ENCODE data around the gene KRTAP4-3.
"Not testable (repeated sequence)": the region's sequence is repeated elsewhere in the genome, so short reads cannot be mapped to it uniquely, and the experiment has no call there.

Gene KRTAP4-3

DNA sequence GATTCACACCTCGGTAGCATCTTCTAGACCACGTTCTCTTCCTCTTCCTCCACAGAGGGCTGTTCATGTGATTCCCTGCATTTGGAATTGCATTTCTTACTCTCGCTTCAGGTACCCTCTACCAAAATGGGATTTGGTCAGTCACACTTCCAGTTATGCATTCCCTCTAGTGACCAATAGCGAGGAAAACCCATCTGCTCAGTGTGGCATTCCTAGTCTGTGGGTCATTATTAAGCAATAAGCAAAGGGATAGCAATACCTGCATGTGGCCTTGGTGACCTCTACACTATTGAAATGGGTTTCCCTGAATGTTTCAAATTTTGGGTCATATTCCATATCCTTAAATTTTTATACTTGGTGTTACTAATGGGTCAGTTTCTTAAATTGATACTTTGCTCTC is 18.0 kb downstream of the KRTAP4-3 start:
- no peak for DNase-seq

DNA sequence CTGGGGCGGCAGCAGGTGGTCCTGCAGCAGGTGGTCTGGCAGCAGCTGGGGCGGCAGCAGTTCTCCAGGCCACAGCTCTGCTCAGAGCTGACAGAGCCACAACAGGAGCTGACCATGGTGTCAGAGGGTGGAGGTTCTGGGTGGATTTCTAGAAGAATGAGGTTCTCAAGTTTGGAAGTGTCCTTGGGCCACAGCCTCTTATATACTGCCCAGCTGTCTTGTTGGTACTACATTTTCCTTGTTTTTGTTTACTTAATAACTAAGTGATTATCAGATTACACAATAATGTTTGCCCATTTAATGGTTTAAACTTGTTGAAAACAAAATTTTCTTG is 18.4 kb downstream of the KRTAP4-3 start, which contains the start of gene KRTAP4-5:
TSS of gene KRTAP4-5 (minus strand) at position 174 of the 334 bp plus-strand sequence. CDS start at position 116, 58 bp downstream.
- no peak for DNase-seq

- DNase-seq, result not testable (repeated sequence)
These were observed 18.9 kb downstream of the KRTAP4-3 start for GRCh38 chr17:41148971-41149651.

DNA sequence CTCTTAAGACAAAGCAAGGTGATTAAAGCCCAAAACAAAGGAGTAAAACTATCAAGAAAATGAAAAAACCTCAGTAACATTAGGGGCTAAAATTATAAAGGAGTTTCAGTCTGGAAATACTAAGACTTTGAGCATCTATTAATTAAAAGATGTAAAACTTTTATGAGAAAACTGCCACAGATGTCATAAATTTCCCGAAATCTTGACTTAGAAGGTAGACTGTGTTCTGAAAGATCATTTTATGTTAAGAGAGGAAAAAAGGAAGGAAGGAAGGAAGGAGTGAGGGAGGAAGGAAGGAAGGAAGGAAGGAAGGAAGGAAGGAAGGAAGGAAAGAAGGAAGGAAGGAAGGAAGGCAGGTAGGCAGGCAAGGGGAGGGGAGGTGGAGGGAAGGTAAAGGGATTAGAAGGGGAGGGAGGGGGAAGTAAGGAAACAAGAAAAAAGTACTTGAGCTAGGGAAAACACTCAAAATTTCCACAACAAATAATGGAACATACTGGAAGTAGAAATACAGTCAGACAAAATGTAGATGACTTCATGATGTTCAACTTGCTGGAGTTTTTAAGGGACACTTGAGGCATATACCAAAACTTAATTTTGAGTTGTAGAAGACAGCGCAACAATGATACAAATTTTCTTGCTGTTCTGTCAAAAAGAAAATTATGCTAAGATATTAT is 20.4 kb downstream of the KRTAP4-3 start:
- DNase-seq, result no peak

DNA sequence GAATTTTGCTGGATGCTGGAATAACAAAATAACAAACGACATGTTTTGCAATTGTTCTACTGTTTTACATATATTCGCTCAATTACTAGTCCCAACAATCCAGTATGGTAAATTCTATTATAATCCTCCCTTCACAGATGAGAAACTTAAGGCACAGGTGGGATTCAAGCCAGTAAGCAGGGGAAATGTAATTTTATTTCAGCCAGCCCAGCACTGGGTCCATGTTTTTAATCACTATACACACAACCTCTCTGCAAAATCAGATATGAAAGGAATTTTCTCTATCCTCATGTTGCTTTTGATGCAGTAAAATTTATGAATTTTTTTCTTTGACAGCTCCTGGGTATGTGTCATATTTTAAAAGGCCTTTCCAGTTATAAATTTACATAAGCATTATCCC is 22.8 kb downstream of the KRTAP4-3 start:
- no peak for DNase-seq

- DNase-seq, result no peak
These were observed 23.2 kb downstream of the KRTAP4-3 start for GRCh38 chr17:41144846-41145245.

DNA sequence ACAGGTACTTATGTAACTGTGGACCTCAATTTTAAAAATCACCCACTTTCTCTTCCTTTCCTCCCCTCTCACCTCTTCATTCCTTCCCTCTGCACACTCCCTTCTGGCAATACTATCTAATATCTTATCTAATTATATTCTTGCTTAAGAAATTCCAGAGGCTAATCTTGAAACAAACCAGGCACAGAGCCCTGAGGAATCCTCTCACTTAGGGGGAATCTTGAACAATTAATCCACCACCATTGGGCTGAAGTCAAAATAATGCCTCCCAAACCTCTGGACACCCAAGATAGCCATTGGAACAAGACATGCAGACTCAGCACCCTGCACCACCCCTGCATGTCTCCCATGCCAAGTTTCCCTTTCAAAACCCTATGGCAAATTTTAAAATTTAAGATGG is 26.7 kb downstream of the KRTAP4-3 start:
- DNase-seq, result no peak

DNA sequence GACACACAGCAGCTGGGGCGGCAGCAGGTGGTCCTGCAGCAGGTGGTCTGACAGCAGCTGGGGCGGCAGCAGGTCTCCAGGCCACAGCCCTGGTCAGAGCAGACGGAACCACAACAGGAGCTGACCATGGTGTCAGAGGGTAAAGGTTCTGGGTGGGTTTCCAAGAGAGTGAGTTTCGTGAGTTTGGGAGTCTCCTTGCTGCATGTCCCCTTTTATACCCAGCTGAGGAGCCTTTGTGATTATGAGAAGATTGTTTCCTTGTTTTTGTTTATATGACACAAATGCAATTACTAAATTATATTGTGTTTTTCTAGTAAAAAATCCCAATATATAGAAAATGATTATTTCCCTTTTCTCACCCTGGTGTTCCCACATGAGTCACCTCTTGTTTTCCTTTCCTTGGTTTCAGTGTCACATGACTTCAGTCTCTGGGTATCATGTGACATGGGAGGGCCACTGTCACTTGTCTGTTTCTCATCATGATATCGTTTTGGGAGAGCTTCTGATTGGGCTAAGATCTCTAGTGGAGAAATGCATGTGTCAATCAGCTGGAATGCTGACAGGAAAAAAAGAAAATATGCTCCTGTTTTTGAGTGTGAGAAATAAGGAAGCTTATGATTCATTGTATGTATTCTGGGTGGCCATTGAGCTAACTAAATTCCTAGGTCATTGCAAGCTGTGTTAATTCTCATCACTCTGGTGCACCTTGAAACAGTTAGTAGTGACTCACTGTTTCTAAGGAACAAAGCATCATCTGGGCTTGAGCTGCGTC is 27.5 kb downstream of the KRTAP4-3 start, which contains the start of gene KRTAP4-6:
TSS of gene KRTAP4-6 (minus strand) at position 185 of the 772 bp plus-strand sequence. CDS start at position 128, 57 bp downstream.
- DNase-seq, result no peak

- not testable (repeated sequence) for DNase-seq
These were observed 28.2 kb downstream of the KRTAP4-3 start for GRCh38 chr17:41139865-41140264.

- no peak for DNase-seq
These were observed 33.9 kb downstream of the KRTAP4-3 start for GRCh38 chr17:41133880-41134735.

- no peak for DNase-seq
These were observed 36.0 kb downstream of the KRTAP4-3 start for GRCh38 chr17:41131979-41132378.

GRCh38 chr17:41127371-41127770 is 40.6 kb downstream of the KRTAP4-3 start:
- DNase-seq, result no peak

DNA sequence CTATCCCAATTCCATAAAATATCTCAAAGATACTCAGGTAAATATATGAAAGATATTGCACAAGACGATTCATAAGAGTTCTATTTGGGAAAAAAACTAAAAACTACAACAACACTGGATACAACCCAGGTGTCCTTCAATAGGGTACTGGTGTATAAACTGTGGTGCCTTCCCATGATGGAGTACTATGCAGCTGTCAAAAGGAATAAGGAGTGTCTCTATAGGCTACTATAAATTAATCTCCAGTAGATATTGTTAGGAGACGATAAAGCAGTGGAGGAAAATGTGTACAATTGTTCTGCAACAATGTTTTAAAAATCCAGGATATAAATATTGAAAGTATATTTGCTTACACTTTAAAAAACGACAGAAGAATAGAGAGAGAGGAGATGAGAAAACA is 41.6 kb downstream of the KRTAP4-3 start:
- no peak for DNase-seq

DNA sequence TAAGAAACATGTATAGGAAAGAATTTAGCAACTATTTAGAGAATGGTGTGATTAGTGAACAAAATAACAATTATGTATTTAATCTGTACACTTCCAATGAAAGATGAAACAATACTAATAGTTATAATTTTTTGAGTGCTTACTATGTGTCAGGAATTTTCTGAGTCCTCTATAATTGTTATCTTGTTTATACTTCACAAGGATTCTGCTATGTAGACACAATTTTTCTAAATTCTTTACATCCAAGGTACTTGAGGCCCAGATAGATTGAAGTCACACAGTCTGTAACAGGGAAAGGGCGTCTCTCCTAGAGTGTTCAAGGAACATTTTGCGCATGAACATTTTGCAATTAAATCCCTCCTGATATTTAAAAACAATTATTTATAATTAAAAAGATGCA is 43.0 kb downstream of the KRTAP4-3 start:
- DNase-seq, result no peak

DNA sequence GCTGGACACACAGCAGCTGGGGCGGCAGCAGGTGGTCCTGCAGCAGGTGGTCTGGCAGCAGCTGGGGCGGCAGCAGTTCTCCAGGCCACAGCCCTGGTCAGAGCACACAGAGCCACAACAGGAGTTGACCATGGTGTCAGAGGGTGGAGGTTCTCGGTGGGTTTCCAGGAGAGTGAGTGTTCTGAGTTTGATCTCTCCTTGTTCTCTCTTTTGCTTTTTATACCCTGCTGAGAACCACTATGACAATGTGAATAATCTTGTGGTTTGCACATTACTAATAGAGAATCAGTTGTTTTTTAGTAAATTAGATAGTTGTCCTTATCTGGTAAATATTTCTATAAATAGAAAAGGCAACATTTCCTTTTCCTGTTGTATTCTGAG is 44.0 kb downstream of the KRTAP4-3 start, which contains the start of gene KRTAP4-12:
TSS of gene KRTAP4-12 (minus strand) at position 192 of the 381 bp plus-strand sequence. CDS start at position 132, 60 bp downstream.
- not testable (repeated sequence) for DNase-seq

GRCh38 chr17:41123292-41123990 is 44.6 kb downstream of the KRTAP4-3 start:
- DNase-seq, result peak in 1 of 5 experiments; percentile 3

DNA sequence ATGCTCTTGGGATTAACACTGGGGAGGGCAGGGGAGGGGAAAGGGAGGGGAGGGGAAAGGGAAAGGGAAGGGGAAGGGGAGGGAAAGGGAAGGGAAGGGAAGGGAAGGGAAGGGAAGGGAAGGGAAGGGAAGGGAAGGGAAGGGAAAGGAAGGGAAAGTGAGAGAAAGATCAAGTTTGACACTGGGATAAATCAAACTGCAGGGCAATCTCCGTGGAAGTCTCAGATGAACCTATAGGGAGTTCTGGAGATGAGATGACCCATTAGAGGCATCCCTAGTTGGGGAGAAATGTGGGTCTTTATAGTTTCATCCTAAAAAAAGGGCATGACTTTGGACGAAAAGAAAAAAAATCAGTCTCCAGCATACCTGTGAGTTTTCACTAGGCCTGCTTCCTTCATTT is 46.3 kb downstream of the KRTAP4-3 start:
- DNase-seq, result no peak

DNA sequence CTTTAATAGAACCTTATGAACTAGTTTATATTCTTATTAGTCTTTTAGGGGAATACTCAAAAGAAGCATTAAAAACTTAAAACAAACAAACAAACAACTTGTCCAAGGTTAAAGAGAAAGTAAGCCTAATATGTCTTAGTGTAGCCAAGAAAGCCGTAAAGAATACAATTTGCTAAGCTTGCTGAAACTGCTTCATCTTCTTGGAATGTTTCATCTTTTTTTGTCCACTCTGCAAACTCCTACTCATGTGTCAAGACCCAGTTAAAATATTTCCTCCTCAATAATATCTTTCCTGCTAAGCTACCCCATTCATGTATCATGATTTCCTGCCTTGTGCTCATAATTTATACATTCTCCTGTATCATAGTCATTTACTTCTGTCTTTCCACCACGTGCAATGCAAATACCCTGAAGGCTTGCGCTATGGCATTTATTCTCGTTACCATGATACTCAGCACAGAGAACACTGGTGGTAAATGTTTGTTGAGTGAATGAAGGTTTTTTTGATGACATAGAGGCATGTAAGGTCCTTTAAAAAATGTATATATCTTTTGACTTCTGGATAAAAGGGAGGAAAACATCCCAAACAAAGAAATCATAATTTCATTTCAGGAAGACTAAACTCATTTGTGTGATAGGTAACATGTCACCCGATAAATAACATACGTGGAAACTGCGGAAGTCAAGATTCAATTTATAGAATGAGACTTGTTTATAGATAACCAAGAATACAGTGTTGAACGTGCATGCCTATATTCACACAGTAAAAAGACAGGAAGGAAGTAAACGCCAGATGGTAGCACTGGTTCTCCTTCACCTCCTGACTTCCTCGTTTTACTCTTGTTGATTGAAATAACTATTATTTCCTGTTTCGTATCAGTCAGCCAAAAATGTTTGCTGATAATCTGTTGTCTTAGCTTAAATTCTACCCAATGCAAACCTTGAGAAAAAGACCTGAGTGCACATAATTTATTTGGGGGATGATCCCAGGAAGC is 48.0 kb downstream of the KRTAP4-3 start:
- peak in 1 of 5 experiments; percentile 27 for DNase-seq

DNA sequence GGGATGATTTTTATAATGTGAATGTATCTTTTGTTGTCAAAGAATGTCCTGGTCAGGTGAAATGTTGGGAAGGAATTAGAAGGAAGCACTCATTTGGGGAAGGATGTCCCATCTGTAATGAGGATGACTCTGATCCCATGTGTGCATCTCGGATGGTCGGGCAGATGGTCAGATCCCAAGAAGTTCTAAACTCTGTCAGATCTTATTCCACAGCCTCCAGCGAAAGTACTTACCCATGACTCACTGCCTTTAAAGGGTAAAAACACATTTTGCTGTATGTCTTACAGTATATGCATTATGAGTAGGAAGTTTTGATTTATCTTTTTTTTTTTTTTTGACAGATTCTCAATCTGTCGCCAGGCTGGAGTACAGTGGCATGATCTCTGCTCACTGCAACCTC is 49.3 kb downstream of the KRTAP4-3 start:
- no peak for DNase-seq

DNA sequence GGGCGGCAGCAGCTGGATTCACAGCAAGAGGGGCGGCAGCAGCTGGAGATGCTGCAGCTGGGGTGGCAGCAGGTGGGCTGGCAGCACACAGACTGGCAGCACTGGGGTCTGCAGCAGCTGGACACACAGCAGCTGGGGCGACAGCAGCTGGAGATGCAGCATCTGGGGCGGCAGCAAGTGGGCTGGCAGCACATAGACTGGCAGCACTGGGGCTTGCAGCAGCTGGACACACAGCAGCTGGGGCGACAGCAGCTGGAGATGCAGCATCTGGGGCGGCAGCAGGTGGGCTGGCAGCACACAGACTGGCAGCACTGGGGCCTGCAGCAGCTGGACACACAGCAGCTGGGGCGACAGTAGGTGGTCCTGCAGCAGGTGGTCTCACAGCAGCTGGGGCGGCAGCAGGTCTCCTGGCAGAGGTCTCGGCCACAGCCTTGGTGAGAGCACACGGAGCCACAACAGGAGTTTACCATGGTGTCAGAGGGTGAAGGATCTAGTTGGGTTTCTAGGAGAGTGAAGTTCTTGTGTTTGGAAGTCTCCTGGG is 50.1 kb downstream of the KRTAP4-3 start, which contains the start of gene KRTAP4-11:
TSS of gene KRTAP4-11 (minus strand) at position 528 of the 541 bp plus-strand sequence. CDS start at position 470, 58 bp downstream.
- not testable (repeated sequence) for DNase-seq

Measured in T-helper 2 cell (primary cell).